NCI-H2107 (cell line): Measurements from ENCODE around the gene RAB44.

Source experiments
- DNase-seq: peaks from one replicate; lab custom pipeline; 2025; lab: John Stamatoyannopoulos, UW

Gene RAB44

DNA sequence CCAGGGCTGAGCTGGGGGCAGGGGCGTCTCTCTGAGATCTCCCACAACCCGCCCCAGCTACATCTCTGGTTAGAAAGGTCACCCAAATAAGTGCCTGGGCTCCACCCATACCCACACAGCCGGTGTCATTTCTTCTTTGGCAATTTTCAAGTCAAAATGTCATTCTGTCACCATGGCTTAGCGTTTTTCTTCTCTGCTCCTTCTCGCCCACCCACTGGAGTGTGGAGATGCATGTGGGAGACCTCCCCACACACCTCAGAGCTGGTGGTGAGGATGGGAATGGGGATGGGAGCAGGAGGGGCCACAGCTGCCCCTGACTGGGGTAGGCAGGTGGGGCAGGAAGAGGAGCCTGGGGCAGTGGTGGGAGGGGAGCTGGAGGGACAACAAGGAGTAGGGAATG lies 78.5 kb downstream of the RAB44 start:
- DNase-seq, result no peak

DNA sequence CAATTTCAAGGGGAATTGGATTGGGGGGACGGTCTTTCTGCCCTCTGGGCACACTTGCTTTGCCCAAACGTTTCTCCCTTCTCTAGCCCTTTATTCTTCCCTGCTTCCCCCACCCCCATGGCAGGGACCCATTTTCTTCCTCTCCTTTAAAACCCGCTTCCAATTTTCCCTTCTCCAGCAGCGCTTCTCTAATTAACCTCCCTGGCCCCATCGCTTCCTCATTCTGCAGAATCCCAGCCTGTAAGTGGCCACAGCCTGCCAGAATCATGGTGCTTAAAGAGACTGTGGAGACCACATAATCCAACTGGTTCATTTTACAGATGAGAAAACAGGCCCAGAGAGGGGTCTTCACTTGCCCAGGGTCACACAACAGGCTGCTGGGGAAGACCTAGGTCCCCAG lies 80.2 kb downstream of the RAB44 start:
- no peak for DNase-seq

DNA sequence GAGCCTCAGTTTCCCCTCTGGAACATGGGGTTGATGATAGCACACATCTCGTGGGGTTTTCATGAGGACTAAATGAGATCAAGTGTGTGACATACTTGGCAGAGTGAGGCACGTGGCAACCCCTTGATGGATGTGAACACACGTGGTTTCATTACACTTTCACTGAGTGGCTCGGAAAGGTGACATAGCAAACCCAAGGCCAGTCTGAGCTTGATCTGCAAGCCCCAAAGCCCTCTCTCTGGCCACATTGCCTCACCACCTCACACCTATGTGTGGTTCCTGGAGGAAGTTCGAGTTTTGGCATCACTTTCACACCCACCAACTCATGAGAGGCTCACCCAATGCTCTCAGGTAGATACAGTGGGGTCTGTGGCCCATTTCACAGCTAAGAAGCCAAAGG lies 81.6 kb downstream of the RAB44 start:
- no peak for DNase-seq

DNA sequence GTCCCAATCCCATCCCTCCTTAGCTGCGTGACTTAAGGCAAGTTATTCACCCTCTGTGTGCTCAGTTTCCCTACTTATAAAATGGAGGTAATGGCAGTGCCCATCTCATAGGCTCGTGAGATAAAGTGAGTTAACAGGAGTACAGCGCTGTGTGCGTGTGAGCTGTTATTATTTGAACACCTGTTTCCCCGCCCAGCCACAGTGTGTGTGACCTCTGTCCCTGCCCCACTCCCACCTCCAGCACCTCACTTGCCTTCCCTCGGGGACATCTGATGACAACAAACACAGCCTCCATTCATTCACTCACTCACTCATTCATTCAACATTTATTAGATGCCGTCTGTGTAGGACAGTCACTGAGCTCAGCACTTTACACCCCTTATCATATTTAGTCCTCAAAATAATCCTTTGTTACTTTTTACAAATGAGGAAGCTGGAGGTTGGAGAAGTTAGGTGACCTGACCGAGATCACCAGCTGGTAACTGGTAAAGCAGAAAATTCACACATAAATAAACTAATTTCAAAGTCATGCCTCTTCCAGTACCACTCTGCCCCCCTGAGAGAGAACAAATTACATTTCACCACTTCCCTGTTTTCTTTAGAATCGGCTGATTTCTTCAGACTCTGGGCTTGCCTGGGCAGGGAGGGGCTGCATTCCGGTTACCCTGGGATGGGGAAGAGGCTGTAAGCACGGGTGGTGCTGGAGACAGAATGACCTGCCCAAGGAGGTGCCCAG lies 83.0 kb downstream of the RAB44 start:
- no peak for DNase-seq

DNA sequence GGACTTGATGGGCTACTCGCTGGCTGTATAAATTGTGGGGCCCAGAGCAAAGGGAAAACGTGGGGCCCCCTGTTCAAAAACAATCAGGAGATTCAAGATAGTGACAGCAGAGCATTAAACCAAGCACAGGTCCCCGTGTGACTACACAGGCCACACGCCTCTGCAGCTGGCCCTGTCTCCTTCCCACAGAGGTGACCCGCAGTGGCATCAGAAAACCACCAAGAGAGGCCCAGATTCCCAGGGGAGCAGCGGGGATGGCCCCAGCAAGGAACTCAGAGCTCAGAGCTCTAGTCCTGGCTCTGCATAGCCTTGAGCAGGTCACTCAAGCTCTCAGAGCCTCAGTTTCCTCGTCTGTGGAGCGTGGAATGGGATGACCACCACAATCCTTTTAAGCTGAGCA lies 84.0 kb downstream of the RAB44 start:
- no peak for DNase-seq
